Endodermal cell (in vitro differentiated cells): Measurements from ENCODE around the gene ARAF. TPM values are rescaled to one million over a fixed set of nuclear protein-coding genes. Genes with fewer than 3 reads are reported as not detected.

Source experiments
- DNase-seq: peaks from one replicate; pipeline ENCODE4 v3.0.0-alpha.2; 2017
- H3K27ac ChIP-seq: 2 replicates; pipeline ENCODE4 v1.5.1; 2013; ENCODE audit warnings: mild to moderate bottlenecking, low read depth, low read length, moderate library complexity
- H3K27me3 ChIP-seq: 2 replicates; pipeline ENCODE4 v1.6.1; 2013; ENCODE audit warnings: mild to moderate bottlenecking, low read length, moderate library complexity; ENCODE audit not compliant: insufficient read depth, control insufficient read depth, poor library complexity, severe bottlenecking
- H3K36me3 ChIP-seq: 2 replicates; pipeline ENCODE4 v1.7.0; 2013; ENCODE audit warnings: mild to moderate bottlenecking, low read length, moderate library complexity; ENCODE audit not compliant: control insufficient read depth, insufficient read depth
- H3K4me1 ChIP-seq: one replicate; pipeline ENCODE4 v1.7.0; 2013; ENCODE audit warnings: low read length; ENCODE audit not compliant: control insufficient read depth, insufficient read depth
- H3K4me3 ChIP-seq: 2 replicates; pipeline ENCODE4 v1.5.1; 2013; ENCODE audit warnings: mild to moderate bottlenecking, low read length, moderate library complexity
- H3K9ac ChIP-seq: 2 replicates; pipeline ENCODE4 v1.6.1; 2013; ENCODE audit warnings: mild to moderate bottlenecking, low read length, moderate library complexity; ENCODE audit not compliant: poor library complexity, severe bottlenecking; ENCODE audit errors: extremely low read depth
- H3K9me3 ChIP-seq: 2 replicates; pipeline ENCODE4 v1.6.1; 2013; ENCODE audit warnings: mild to moderate bottlenecking, low read length, moderate library complexity; ENCODE audit not compliant: control insufficient read depth
- H3K27ac Mint-ChIP-seq: 2 replicates; pipeline ENCODE4 v1.8.0; 2020; ENCODE audit warnings: mixed read lengths
- H3K27me3 Mint-ChIP-seq: 2 replicates; pipeline ENCODE4 v1.8.0; 2021; ENCODE audit warnings: mild to moderate bottlenecking, mixed read lengths; ENCODE audit not compliant: insufficient read depth
- H3K36me3 Mint-ChIP-seq: 2 replicates; pipeline ENCODE4 v1.8.0; 2020; ENCODE audit warnings: low read depth, mixed read lengths
- H3K4me1 Mint-ChIP-seq: 2 replicates; pipeline ENCODE4 v1.8.0; 2020; ENCODE audit warnings: mixed read lengths
- H3K4me3 Mint-ChIP-seq: 2 replicates; pipeline ENCODE4 v1.8.0; 2020; ENCODE audit warnings: mild to moderate bottlenecking, moderate library complexity, mixed read lengths
- H3K9me3 Mint-ChIP-seq: 2 replicates; pipeline ENCODE4 v1.8.0; 2020; ENCODE audit warnings: mild to moderate bottlenecking, mixed read lengths
- WGBS, 2 experiments: methylation state at CpG; one replicate each; pipeline versions ENCODE4 v1.1.5 to v1.1.7; 2013; ENCODE audit warnings: missing lambda C conversion rate in 2 of 2, mixed read lengths in 1 of 2; ENCODE audit not compliant: insufficient coverage in 1 of 2, insufficient read length in 1 of 2; 5-methylcytosine and 5-hydroxymethylcytosine counted together
- total RNA-seq, 2 donors: library from RNA; stranded (reverse); fragmentation: NEBNext Ultra II Directional in 1 of 2; extraction: Animal tissue kit (Norgen Biotek cat#: 25700) in 1 of 2; gene quantifications; 2 replicates in 1 of 2; 3 replicates in 1 of 2; pipeline ENCODE4 v1.2.1, GENCODE V29; 2021
- TF ChIP-seq, protein P1 (sequence below): fragments of 200-600 bp; sonication (generic); conservative IDR thresholded peaks from 2 replicates; pipeline ENCODE4 v1.5.0; 2021; ENCODE audit warnings: antibody characterized with exemption, mild to moderate bottlenecking

The ARAF gene
- total RNA-seq, 2 donors from 2014 or later, result 47.7 to 48.7 TPM

DNA sequence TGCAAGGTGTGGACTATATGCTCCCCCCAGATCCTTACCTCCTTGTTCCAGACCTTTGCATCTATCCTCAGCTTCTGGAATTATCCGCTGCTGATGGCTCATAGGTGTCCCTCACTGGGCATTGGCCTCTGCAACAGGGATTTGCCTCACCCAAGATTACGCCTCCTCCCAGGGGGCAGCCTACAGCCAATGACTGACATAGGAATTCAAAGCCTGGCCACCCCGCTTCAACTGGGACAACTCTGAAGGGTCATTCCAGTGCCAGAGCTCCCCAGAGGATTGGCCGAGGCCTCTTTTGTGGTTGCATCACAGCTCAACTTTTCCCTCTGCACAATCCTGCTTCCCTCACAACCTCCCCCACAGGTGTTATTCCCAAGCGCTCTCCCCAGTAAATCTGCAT lies 53.6 kb downstream of the ARAF start:
- no peaks in the 10 kb centered on the region for H3K36me3 ChIP-seq
- DNase-seq, result no peak
- H3K4me3 ChIP-seq, result no peak overlapping the region
- H3K27me3 ChIP-seq, result no peaks in the 10 kb centered on the region
- H3K27ac ChIP-seq, result no peak overlapping the region
- H3K9me3 ChIP-seq, result no peaks in the 10 kb centered on the region
- H3K9ac ChIP-seq, result no peak overlapping the region
- TF ChIP-seq, protein P1, sequence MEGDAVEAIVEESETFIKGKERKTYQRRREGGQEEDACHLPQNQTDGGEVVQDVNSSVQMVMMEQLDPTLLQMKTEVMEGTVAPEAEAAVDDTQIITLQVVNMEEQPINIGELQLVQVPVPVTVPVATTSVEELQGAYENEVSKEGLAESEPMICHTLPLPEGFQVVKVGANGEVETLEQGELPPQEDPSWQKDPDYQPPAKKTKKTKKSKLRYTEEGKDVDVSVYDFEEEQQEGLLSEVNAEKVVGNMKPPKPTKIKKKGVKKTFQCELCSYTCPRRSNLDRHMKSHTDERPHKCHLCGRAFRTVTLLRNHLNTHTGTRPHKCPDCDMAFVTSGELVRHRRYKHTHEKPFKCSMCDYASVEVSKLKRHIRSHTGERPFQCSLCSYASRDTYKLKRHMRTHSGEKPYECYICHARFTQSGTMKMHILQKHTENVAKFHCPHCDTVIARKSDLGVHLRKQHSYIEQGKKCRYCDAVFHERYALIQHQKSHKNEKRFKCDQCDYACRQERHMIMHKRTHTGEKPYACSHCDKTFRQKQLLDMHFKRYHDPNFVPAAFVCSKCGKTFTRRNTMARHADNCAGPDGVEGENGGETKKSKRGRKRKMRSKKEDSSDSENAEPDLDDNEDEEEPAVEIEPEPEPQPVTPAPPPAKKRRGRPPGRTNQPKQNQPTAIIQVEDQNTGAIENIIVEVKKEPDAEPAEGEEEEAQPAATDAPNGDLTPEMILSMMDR, result no peak
- WGBS, 2 experiments, result 71 to 80% methylated on average over 1 to 5 of the region's 5 CpGs
- peaks cover 14% of the 10 kb centered on the region for H3K27me3 Mint-ChIP-seq
- peaks cover 1% of the 10 kb centered on the region for H3K36me3 Mint-ChIP-seq
- no peaks in the 10 kb centered on the region for H3K4me1 Mint-ChIP-seq
- peaks cover 64% of the 10 kb centered on the region for H3K9me3 Mint-ChIP-seq
- no peak overlapping the region for H3K4me3 Mint-ChIP-seq
- H3K27ac Mint-ChIP-seq, result no peak overlapping the region
- H3K4me1 ChIP-seq, result no peaks in the 10 kb centered on the region

DNA sequence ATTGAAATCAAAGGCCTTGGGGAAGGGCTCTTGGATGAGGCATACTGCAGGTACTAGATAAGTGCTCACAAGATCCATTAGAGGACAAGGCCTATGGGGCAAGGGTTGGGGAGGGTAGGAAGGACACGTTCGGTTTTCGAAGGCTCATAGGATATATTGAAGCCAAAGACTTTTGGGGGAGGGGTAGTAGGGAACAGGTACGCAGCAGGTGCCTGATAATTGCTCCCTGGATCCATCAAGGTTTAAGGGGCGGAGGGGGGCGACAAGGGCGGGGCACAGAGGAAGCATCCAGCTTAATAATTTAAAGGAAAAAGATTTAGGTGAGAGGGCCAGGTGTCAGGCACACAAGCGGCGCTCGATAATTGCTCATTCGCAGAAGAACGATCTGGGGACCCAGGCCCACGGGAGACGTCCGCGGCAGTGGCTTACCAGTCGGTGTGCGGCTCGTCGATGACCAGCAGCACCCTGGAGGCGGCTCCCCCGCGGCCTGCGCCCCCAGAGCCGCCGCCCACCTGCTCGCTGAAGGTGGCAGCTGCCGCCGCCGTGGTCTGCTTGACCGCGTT lies 58.0 kb downstream of the ARAF start:
- Histone ChIP-seq H3K27me3 (no peaks in the 10 kb centered on the region), H3K9ac (no peak overlapping the region), H3K36me3 (no peaks in the 10 kb centered on the region), H3K4me1 (no peaks in the 10 kb centered on the region), H3K27ac (no peak overlapping the region), H3K9me3 (no peaks in the 10 kb centered on the region), H3K4me3 (peak overlapping the region; percentile 53)
- DNase-seq, result no peak
- H3K9me3 Mint-ChIP-seq, result peaks cover 67% of the 10 kb centered on the region
- peak overlapping the region; percentile 34 for H3K4me3 Mint-ChIP-seq
- H3K4me1 Mint-ChIP-seq, result no peaks in the 10 kb centered on the region
- H3K36me3 Mint-ChIP-seq, result no peaks in the 10 kb centered on the region
- TF ChIP-seq, protein P1, result no peak
- no peak overlapping the region for H3K27ac Mint-ChIP-seq
- H3K27me3 Mint-ChIP-seq, result peaks cover 34% of the 10 kb centered on the region
- WGBS, 2 experiments, result 43% methylated on average over 32 of the region's 32 CpGs; no CpG with 5 or more reads in 1 of the 2 experiments

DNA sequence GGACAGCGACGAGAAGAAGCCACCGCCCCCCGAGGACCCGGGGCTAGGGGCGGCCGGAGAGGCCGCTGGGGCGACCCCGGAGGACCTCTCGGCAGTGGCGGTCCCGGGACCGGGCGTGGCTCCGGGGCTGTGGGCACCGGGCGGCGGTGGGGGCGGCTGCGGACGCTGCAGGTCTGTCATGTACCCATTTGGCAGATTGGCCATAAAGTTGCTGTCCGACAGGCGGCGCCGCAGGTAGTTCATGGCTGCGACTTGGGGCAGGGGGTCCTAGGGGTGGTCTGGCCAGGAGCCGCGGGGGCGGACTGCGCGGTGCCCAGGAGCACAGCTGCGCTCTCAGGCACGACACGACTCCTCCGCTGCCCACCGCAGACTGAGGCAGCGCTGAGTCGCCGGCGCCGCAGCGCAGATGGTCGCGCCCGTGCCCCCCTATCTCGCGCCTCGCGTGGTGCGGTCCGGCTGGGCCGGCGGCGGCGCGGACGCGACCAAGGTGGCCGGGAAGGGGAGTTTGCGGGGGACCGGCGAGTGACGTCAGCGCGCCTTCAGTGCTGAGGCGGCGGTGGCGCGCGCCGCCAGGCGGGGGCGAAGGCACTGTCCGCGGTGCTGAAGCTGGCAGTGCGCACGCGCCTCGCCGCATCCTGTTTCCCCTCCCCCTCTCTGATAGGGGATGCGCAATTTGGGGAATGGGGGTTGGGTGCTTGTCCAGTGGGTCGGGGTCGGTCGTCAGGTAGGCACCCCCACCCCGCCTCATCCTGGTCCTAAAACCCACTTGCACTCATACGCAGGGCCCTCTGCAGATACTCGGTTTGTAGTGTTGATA lies 58.7 kb downstream of the ARAF start, which contains the start of gene SYN1:
SYN1 (minus strand) TSS at position 372 of the 817 bp plus-strand sequence; CDS start at position 243, 129 bp downstream.
- Histone ChIP-seq H3K9me3 (no peaks in the 10 kb centered on the region), H3K9ac (no peak within 1 kb of the TSS), H3K4me1 (no peaks in the 10 kb centered on the region), H3K4me3 (peak within 1 kb of the TSS; percentile 53), H3K27ac (no peak within 1 kb of the TSS), H3K36me3 (no peaks in the 10 kb centered on the region), H3K27me3 (no peaks in the 10 kb centered on the region)
- 2 to 20% methylated on average over 1 to 71 of the region's 88 CpGs for WGBS, 2 experiments
- TF ChIP-seq, protein P1, result no peak
- Mint-ChIP-seq H3K36me3 (no peaks in the 10 kb centered on the region), H3K27me3 (peaks cover 34% of the 10 kb centered on the region), H3K4me3 (peak within 1 kb of the TSS; percentile 39), H3K9me3 (peaks cover 66% of the 10 kb centered on the region), H3K4me1 (no peaks in the 10 kb centered on the region), H3K27ac (no peak within 1 kb of the TSS)
- peak; percentile 88 for DNase-seq
